Activated CD4-positive, alpha-beta T cell treated with anti-CD3 and anti-CD28 coated beads for 48 hours (primary cell): ENCODE measurements around the gene UBL4B.

Experiments used
- DNase-seq: peaks from one replicate; pipeline ENCODE4 v3.0.0-alpha.2; 2020

UBL4B gene

GRCh38 chr1:110085671-110086070 is 26.6 kb upstream of the UBL4B start:
- no peak for DNase-seq

GRCh38 chr1:110086961-110087360 is 25.3 kb upstream of the UBL4B start:
- DNase-seq, result no peak

- DNase-seq, result peak; percentile 65
Measured at GRCh38 chr1:110087812-110088738, 24.2 kb upstream of the UBL4B start.

DNA sequence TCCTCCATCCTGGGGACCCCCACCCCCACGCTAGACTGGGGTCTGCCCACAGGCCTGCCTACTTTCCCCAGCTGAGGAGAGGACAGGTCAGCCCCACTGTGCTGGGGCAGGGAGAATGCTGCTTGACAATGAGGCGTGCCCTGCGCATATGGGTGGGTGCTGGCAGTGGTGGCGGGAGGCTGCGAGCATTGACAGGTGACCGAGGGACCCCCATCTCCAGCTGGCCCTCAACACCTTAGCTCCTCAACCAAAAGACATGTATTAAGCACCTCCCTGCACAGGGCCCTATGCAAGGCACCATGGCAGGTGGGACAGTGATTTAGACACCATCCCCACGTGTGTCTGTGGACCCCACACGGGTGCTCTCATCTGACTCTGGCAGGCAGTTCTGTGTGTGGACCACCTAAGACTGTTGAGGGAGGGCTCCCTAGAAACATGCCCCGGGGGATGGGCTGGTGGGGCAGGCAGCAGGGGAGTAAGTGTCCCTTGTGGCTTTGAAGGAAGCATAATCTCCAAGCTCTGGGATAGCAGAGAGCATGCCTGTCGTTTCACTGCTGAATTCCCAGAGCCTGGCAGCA is 23.4 kb upstream of the UBL4B start:
- no peak for DNase-seq

GRCh38 chr1:110089561-110090275 is 22.5 kb upstream of the UBL4B start:
- no peak for DNase-seq

DNA sequence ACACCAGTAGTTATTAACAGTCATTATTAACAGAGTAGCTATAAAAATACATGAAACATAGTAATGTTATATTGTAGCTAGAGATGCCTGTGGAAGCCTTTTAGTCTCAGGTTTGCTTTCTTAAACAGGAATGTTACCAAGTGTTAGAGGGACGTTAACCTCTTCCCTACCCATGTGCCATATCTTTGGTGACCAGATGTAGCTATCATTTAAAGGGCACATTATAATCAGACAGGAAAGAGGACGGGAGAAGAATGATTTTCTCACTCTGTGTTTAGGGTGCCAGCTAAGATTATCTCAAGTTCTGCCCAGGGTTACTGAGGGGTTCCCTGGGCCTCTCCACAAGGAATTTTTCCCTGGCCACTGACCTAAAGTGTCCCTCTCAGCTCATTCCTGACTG is 20.9 kb upstream of the UBL4B start:
- no peak for DNase-seq

- no peak for DNase-seq
Measured at GRCh38 chr1:110091791-110092190, 20.5 kb upstream of the UBL4B start.

- no peak for DNase-seq
Measured at GRCh38 chr1:110092991-110093390, 19.3 kb upstream of the UBL4B start.

GRCh38 chr1:110094931-110095654 is 17.1 kb upstream of the UBL4B start:
- DNase-seq, result no peak

- DNase-seq, result no peak
Measured at GRCh38 chr1:110097507-110098221, 14.6 kb upstream of the UBL4B start.

- no peak for DNase-seq
Measured at GRCh38 chr1:110098222-110099026, 13.8 kb upstream of the UBL4B start.

- DNase-seq, result no peak
Measured at GRCh38 chr1:110100335-110100734, 11.9 kb upstream of the UBL4B start.

DNA sequence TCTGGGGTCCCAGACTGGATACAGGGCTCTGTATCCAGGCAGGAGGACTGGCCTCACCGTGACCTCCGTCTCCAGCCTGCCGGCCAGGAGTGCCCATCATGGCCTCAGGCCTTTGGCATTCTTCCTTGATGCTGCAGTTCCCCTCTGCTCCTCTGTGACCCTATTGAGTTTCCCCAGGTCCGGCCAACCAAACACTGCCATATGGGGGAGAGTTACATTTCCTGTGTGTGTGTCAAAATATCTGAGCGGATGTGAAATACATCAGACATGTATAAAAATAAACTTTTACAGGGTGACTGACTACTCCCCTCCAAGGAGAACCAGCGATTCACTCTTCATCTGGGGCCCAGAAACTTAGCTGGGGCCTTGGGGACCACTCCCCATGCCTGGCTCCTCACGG is 10.2 kb upstream of the UBL4B start:
- no peak for DNase-seq

- peak; percentile 75 for DNase-seq
Measured at GRCh38 chr1:110106013-110106941, 6.0 kb upstream of the UBL4B start.

DNA sequence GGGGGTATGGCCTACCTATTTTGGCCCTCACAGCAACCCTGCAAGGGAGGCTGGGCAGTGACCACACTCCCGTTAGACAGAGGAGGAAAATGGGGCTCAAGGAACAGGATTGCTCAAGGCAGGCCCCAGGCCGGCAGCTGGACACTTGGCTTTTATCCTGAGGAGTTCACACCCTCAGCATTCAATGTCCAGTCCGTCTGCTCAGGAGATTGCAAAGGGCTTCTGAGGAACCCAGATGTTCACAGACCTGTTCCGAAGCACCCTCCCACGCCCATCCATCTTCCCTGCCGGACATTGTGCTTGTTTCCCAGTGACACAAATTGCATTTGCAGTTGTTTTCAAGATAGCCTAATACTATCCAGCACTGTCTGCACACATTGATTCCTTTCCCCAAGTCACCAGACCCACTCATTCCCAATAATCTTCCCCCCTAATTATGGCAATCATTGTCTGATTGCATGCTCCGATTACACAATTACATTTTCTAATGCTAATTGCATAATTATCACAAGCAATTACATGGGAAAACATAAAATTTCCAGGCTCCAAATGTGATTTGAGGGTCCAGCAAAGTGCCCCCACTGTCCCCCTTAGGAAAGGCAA is 4.3 kb upstream of the UBL4B start:
- DNase-seq, result no peak

DNA sequence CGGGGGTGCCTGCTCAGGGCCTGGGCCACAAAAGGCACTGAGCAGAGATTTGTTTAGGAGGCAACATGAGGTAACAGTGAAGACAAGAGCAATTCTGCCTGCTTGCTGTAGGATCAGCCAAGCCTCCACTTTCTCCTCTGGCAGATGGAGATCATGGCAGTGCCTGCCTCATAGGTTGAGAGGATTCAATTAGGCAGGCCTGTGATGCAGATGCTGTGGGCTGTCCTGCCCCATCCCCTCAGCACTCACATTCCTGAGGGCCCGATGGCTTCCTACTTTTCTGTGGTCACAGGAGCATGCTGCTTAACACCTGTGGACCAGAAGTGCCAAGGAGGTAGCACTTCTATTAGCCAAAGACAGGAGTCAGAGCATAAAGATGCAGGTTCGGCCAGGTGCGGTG is 1.2 kb upstream of the UBL4B start:
- DNase-seq, result no peak

GRCh38 chr1:110112656-110113055 is 413 bp downstream of the UBL4B start:
- DNase-seq, result no peak

GRCh38 chr1:110113551-110113950 is 1.3 kb downstream of the UBL4B start:
- DNase-seq, result no peak

GRCh38 chr1:110114173-110114572 is 1.9 kb downstream of the UBL4B start:
- no peak for DNase-seq

- DNase-seq, result no peak
Measured at GRCh38 chr1:110114784-110115183, 2.5 kb downstream of the UBL4B start.
